Common myeloid progenitor, CD34-positive (primary cell): ENCODE measurements around the gene LRIG2.

Experiments used
- CTCF ChIA-PET: fragments of 350-600 bp; sonication (Branson Sonifier 250); formaldehyde crosslinking; loops from one replicate; lab custom pipeline; 2021; ENCODE audit warnings: antibody characterized with exemption; lab: Charles Lee
- POLR2A ChIA-PET: fragments of 350-600 bp; sonication (Branson Sonifier 250); formaldehyde crosslinking; loops from one replicate; lab custom pipeline; 2021; ENCODE audit warnings: antibody characterized with exemption; lab: Charles Lee
- DNase-seq, 3 donors: peaks; one replicate each; pipeline versions ENCODE4 v3.0.0 to v3.0.0-alpha.2; 2013
- H3K27ac ChIP-seq, 2 experiments: 1 replicate in 1 of 2; 2 replicates in 1 of 2; pipeline ENCODE4 v1.7.0; 2013; ENCODE audit warnings: inconsistent platforms in 2 of 2, low read length in 2 of 2, mild to moderate bottlenecking in 2 of 2, low read depth in 1 of 2, moderate library complexity in 1 of 2; ENCODE audit not compliant: severe bottlenecking in 2 of 2, insufficient read depth in 1 of 2, poor library complexity in 1 of 2
- H3K27me3 ChIP-seq, 5 experiments: replicated peaks in 2 of 5; 1 replicate in 3 of 5; 2 replicates in 2 of 5; pipeline versions ENCODE4 v1.6.1 to v1.7.0; 2013; ENCODE audit warnings: low read length in 4 of 5, mild to moderate bottlenecking in 2 of 5, moderate library complexity in 2 of 5, inconsistent platforms in 1 of 5; ENCODE audit not compliant: insufficient read depth in 5 of 5, control insufficient read depth in 4 of 5
- H3K36me3 ChIP-seq, 4 experiments: 1 replicate in 2 of 4; 2 replicates in 2 of 4; pipeline versions ENCODE4 v1.6.1 to v1.7.0; 2013; ENCODE audit warnings: low read length in 3 of 4, control low read depth in 1 of 4, mild to moderate bottlenecking in 1 of 4; ENCODE audit not compliant: control insufficient read depth in 4 of 4, insufficient read depth in 4 of 4
- H3K4me1 ChIP-seq, 4 experiments: 1 replicate in 3 of 4; 2 replicates in 1 of 4; pipeline versions ENCODE4 v1.6.1 to v1.7.1; 2013; ENCODE audit warnings: low read length in 3 of 4, mild to moderate bottlenecking in 3 of 4, control low read depth in 1 of 4, inconsistent platforms in 1 of 4, moderate library complexity in 1 of 4; ENCODE audit not compliant: control insufficient read depth in 4 of 4, insufficient read depth in 4 of 4; ENCODE audit errors: control extremely low read depth in 1 of 4
- H3K4me3 ChIP-seq, 7 experiments: 1 replicate in 4 of 7; 2 replicates in 3 of 7; pipeline versions ENCODE4 v1.5.1 to v1.7.0; 2013; ENCODE audit warnings: mild to moderate bottlenecking in 7 of 7, low read length in 6 of 7, moderate library complexity in 6 of 7, inconsistent platforms in 2 of 7, low read depth in 2 of 7, control low read depth in 1 of 7; ENCODE audit not compliant: insufficient read depth in 4 of 7, control insufficient read depth in 1 of 7; ENCODE audit errors: extremely low read depth in 1 of 7
- H3K9me3 ChIP-seq, 5 experiments: 1 replicate in 4 of 5; 2 replicates in 1 of 5; pipeline versions ENCODE4 v1.6.1 to v1.7.1; 2013; ENCODE audit warnings: low read length in 4 of 5, mild to moderate bottlenecking in 2 of 5, inconsistent platforms in 1 of 5, low read depth in 1 of 5, moderate library complexity in 1 of 5; ENCODE audit not compliant: control insufficient read depth in 4 of 5, insufficient read depth in 2 of 5; ENCODE audit errors: control extremely low read depth in 1 of 5
- WGBS: methylation state at CpG from one replicate; pipeline ENCODE4 v1.1.5; 2013; ENCODE audit not compliant: insufficient coverage; 5-methylcytosine and 5-hydroxymethylcytosine counted together

The LRIG2 gene

GRCh38 chr1:113101588-113101987 lies 28.6 kb downstream of the LRIG2 start:
- CTCF ChIA-PET: no interaction called here
- DNase-seq: no peak
- peaks cover 20 to 83% (median 48%) of the 10 kb centered on the region in 4 experiments for H3K36me3 ChIP-seq
- no peaks in the 10 kb centered on the region for H3K4me1 ChIP-seq
- no peak overlapping the region for H3K4me3 ChIP-seq
- H3K27me3 ChIP-seq: no peaks in the 10 kb centered on the region
- H3K27ac ChIP-seq: no peak overlapping the region
- no peaks in the 10 kb centered on the region for H3K9me3 ChIP-seq
- POLR2A ChIA-PET: no interaction called here

- no peak overlapping the region for H3K27ac ChIP-seq
- ChIA-PET POLR2A (no interaction called here), CTCF (no interaction called here)
- no peaks in the 10 kb centered on the region for H3K9me3 ChIP-seq
- H3K36me3 ChIP-seq: peaks cover 27 to 81% (median 51%) of the 10 kb centered on the region in 4 experiments
- no peak overlapping the region for H3K4me3 ChIP-seq
- no peaks in the 10 kb centered on the region for H3K4me1 ChIP-seq
- 100% methylated on average over 1 of the region's 1 CpG for WGBS
- H3K27me3 ChIP-seq: no peaks in the 10 kb centered on the region
- DNase-seq: no peak
Observed at GRCh38 chr1:113103048-113103447, 30.1 kb downstream of the LRIG2 start.

GRCh38 chr1:113103977-113104376 lies 31.0 kb downstream of the LRIG2 start:
- H3K27me3 ChIP-seq: no peaks in the 10 kb centered on the region
- no peak overlapping the region for H3K4me3 ChIP-seq
- H3K4me1 ChIP-seq: no peaks in the 10 kb centered on the region
- no peak overlapping the region for H3K27ac ChIP-seq
- H3K9me3 ChIP-seq: no peaks in the 10 kb centered on the region
- ChIA-PET CTCF (no interaction called here), POLR2A (no interaction called here)
- no peak for DNase-seq
- H3K36me3 ChIP-seq: peaks cover 27 to 79% (median 50%) of the 10 kb centered on the region in 4 experiments

- Histone ChIP-seq H3K9me3 (no peaks in the 10 kb centered on the region), H3K36me3 (peaks cover 22 to 81% (median 57%) of the 10 kb centered on the region in 4 experiments), H3K4me3 (no peak overlapping the region), H3K4me1 (no peaks in the 10 kb centered on the region), H3K27ac (no peak overlapping the region), H3K27me3 (no peaks in the 10 kb centered on the region)
- no peak for DNase-seq
- WGBS: no CpG with 5 or more reads among the region's 2 CpGs
- ChIA-PET POLR2A (no interaction called here), CTCF (no interaction called here)
Observed at GRCh38 chr1:113106910-113107309, 33.9 kb downstream of the LRIG2 start.

DNA sequence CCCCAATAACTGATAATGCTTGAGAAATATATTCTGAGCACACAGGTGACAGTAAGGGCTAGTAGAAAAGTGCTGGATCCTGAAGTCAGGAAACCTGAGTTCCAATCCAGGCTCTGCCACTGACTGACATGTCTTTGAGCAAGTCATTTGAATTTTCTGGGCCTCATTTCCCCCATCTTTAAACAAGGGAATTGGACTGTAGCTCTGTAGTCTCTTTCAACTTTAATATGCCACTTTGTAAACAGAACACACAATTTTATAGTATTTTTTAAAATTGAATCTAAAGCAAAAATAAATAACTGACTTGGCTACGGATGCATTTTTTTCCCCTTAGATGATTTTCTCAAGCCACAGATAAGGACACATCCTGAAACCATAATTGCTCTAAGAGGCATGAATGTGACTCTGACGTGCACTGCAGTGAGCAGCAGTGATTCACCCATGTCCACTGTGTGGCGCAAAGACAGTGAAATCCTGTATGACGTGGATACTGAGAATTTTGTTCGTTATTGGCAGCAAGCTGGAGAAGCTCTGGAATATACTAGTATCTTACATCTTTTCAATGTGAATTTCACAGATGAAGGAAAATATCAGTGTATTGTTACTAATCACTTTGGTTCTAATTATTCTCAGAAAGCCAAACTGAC lies 37.0 kb downstream of the LRIG2 start:
- CTCF ChIA-PET: no interaction called here
- POLR2A ChIA-PET: interaction anchor here (0.6 kb wide), 1 partner anchor 858 kb away, joined by 3 read pairs; no protein-coding TSS in a partner anchor
- H3K4me1 ChIP-seq: no peaks in the 10 kb centered on the region
- H3K27me3 ChIP-seq: no peaks in the 10 kb centered on the region
- no peak for DNase-seq
- H3K4me3 ChIP-seq: no peak overlapping the region
- H3K27ac ChIP-seq: no peak overlapping the region
- H3K9me3 ChIP-seq: no peaks in the 10 kb centered on the region
- H3K36me3 ChIP-seq: peaks cover 9 to 81% (median 60%) of the 10 kb centered on the region in 4 experiments
- WGBS: 100% methylated on average over 4 of the region's 5 CpGs

DNA sequence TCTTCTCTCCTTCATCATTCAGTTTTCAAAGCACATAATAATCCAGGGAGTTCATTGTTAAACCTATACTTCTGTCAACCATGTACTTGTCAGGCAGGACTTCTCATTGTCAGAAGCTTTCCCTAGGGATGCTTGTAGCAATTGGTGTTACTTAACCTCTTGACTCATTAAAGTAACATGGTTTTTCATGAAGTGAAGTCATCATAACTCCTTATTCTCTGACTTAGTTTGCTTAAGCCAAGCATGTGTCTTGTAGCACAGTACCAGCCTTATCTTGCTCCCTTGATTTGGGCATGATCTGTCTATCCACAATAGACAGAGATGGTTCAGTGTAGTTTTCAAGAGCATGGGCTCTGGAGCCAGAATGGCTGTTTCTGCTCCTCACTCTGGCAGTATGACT lies 45.3 kb downstream of the LRIG2 start:
- no peaks in the 10 kb centered on the region for H3K9me3 ChIP-seq
- no peaks in the 10 kb centered on the region for H3K27me3 ChIP-seq
- POLR2A ChIA-PET: no interaction called here
- H3K36me3 ChIP-seq: peaks cover 13 to 78% (median 56%) of the 10 kb centered on the region in 4 experiments
- no peak for DNase-seq
- no peaks in the 10 kb centered on the region for H3K4me1 ChIP-seq
- H3K27ac ChIP-seq: no peak overlapping the region
- no peak overlapping the region for H3K4me3 ChIP-seq
- CTCF ChIA-PET: no interaction called here

- 100% methylated on average over 3 of the region's 3 CpGs for WGBS
- ChIA-PET CTCF (no interaction called here), POLR2A (no interaction called here)
- Histone ChIP-seq H3K4me3 (no peak overlapping the region), H3K4me1 (no peaks in the 10 kb centered on the region), H3K36me3 (peaks cover 16 to 68% (median 53%) of the 10 kb centered on the region in 4 experiments), H3K27ac (no peak overlapping the region), H3K9me3 (no peaks in the 10 kb centered on the region), H3K27me3 (no peaks in the 10 kb centered on the region)
- DNase-seq: no peak
Observed at GRCh38 chr1:113123737-113124136, 50.7 kb downstream of the LRIG2 start.
